ENCODE measurements around the gene TRPM3. TPM values are rescaled to one million over a fixed set of nuclear protein-coding genes. Genes with fewer than 3 reads are reported as not detected.

Gene TRPM3
- total RNA-seq, 6 donors from 2014 or later: 0.10 to 1.0 (median 0.17) TPM; not detected in 1

- TF ChIP-seq POLR2AphosphoS5 (IDR thresholded peaks at IDR 0.05): no peak
- no peak for TF ChIP-seq POLR2A (IDR thresholded peaks at IDR 0.05)
- TF ChIP-seq EP300 (IDR thresholded peaks at IDR 0.05): no peak
- TF ChIP-seq CTCF (IDR thresholded peaks at IDR 0.05): no peak
- Histone ChIP-seq H3K36me3 (no peaks in the 10 kb centered on the region), H3K4me1 (no peaks in the 10 kb centered on the region), H3K27me3 (no peaks in the 10 kb centered on the region), H3K4me3 (no peak overlapping the region), H3K27ac (no peak overlapping the region), H3K9me3 (no peaks in the 10 kb centered on the region)
- ATAC-seq (ENCODE audit: low FRiP score in 2 of 2) (no peak), DNase-seq (no peak)
- WGBS, 2 donors: 71 to 77% methylated on average over 13 of the region's 13 CpGs
Observed at GRCh38 chr9:70625078-70625477, 496.3 kb downstream of the TRPM3 start.

- Histone ChIP-seq H3K27me3 (no peaks in the 10 kb centered on the region), H3K4me1 (no peaks in the 10 kb centered on the region), H3K4me3 (no peak overlapping the region), H3K27ac (no peak overlapping the region), H3K36me3 (no peaks in the 10 kb centered on the region), H3K9me3 (no peaks in the 10 kb centered on the region)
- ATAC-seq (ENCODE audit: low FRiP score in 2 of 2) (peak in 1 of 2 donors; percentile 30), DNase-seq (peak in 1 of 2 donors; percentile 70)
- TF ChIP-seq CTCF (IDR thresholded peaks at IDR 0.05): no peak
- peak in 1 of 2 donors; percentile 23 for TF ChIP-seq POLR2AphosphoS5 (IDR thresholded peaks at IDR 0.05)
- WGBS, 2 donors: 84 to 96% methylated on average over 14 to 17 of the region's 17 CpGs
Observed at GRCh38 chr9:70618784-70619183, 502.6 kb downstream of the TRPM3 start.

GRCh38 chr9:70617033-70617828 lies 504.2 kb downstream of the TRPM3 start:
- no peak for ATAC-seq (ENCODE audit: low FRiP score in 2 of 2)
- no peak for TF ChIP-seq EP300 (IDR thresholded peaks at IDR 0.05)
- no peak for TF ChIP-seq POLR2A (IDR thresholded peaks at IDR 0.05)
- TF ChIP-seq CTCF (IDR thresholded peaks at IDR 0.05): no peak
- TF ChIP-seq POLR2AphosphoS5 (IDR thresholded peaks at IDR 0.05): no peak
- no peaks in the 10 kb centered on the region for H3K36me3 ChIP-seq
- peaks cover 0 to 2% (median 0%) of the 10 kb centered on the region in 4 donors for H3K4me1 ChIP-seq
- H3K27ac ChIP-seq: no peak overlapping the region
- H3K4me3 ChIP-seq: no peak overlapping the region
- WGBS, 2 donors: 87 to 92% methylated on average over 9 of the region's 9 CpGs
- DNase-seq: no peak
- H3K27me3 ChIP-seq: no peaks in the 10 kb centered on the region
- H3K9me3 ChIP-seq: no peaks in the 10 kb centered on the region

GRCh38 chr9:70616228-70616990 lies 505.0 kb downstream of the TRPM3 start:
- 77 to 87% methylated on average over 7 of the region's 7 CpGs for WGBS, 2 donors
- ATAC-seq (ENCODE audit: low FRiP score in 2 of 2) (no peak), DNase-seq (no peak)
- Histone ChIP-seq H3K27me3 (no peaks in the 10 kb centered on the region), H3K36me3 (no peaks in the 10 kb centered on the region), H3K4me1 (peaks cover 0 to 2% (median 0%) of the 10 kb centered on the region in 4 donors), H3K4me3 (no peak overlapping the region), H3K9me3 (no peaks in the 10 kb centered on the region), H3K27ac (no peak overlapping the region)
- TF ChIP-seq CTCF (IDR thresholded peaks at IDR 0.05): no peak
- no peak for TF ChIP-seq EP300 (IDR thresholded peaks at IDR 0.05)
- TF ChIP-seq POLR2AphosphoS5 (IDR thresholded peaks at IDR 0.05): no peak
- no peak for TF ChIP-seq POLR2A (IDR thresholded peaks at IDR 0.05)
